HepG2 (cell line): ENCODE measurements around the gene DGCR2. TPM values are rescaled to one million over a fixed set of nuclear protein-coding genes. Genes with fewer than 3 reads are reported as not detected.

Experiments
- ARHGAP35 ChIP-seq: sonication (generic); formaldehyde crosslinking; IDR thresholded peaks from 2 replicates; pipeline ENCODE4 v1.9.0; 2022; ENCODE audit warnings: mild to moderate bottlenecking, inconsistent platforms, moderate library complexity, missing genetic modification reagents, borderline replicate concordance
- ERF ChIP-seq: IDR thresholded peaks from 2 replicates; pipeline ENCODE4 v1.6.1; 2018; ENCODE audit warnings: missing biosample characterization, missing genetic modification reagents
- HDAC6 ChIP-seq: fragments of 200-600 bp; sonication (generic); IDR thresholded peaks from 2 replicates; pipeline ENCODE4 v1.7.0; 2017; ENCODE audit warnings: mild to moderate bottlenecking, antibody characterized with exemption, low read length, low read depth
- HOXA9 ChIP-seq: sonication (generic); formaldehyde crosslinking; IDR thresholded peaks from 2 replicates; pipeline ENCODE4 v1.8.1; 2022; ENCODE audit warnings: missing genetic modification reagents, mild to moderate bottlenecking, moderate library complexity, borderline replicate concordance
- IRX3 ChIP-seq: sonication (generic); formaldehyde crosslinking; IDR thresholded peaks from 2 replicates; pipeline ENCODE4 v1.8.1; 2023; ENCODE audit warnings: mild to moderate bottlenecking, low read depth, missing genetic modification reagents, borderline replicate concordance
- NBN ChIP-seq: fragments of 450-650 bp; conservative IDR thresholded peaks from 2 replicates; pipeline ENCODE4 v1.6.1; 2017
- NRL ChIP-seq: sonication (generic); formaldehyde crosslinking; IDR thresholded peaks from 2 replicates; pipeline ENCODE4 v1.5.0; 2020; ENCODE audit warnings: missing genetic modification reagents, mild to moderate bottlenecking, moderate library complexity, borderline replicate concordance
- POLR2A ChIP-seq, 2 experiments: IDR thresholded peaks; 2 replicates each; pipeline ENCODE4 v1.6.1; 2011; ENCODE audit warnings: low read depth in 2 of 2, low read length in 2 of 2, mild to moderate bottlenecking in 1 of 2, moderate library complexity in 1 of 2; ENCODE audit not compliant: insufficient read depth in 1 of 2
- SALL2 ChIP-seq: sonication (generic); formaldehyde crosslinking; IDR thresholded peaks from 2 replicates; pipeline ENCODE4 v1.8.1; 2023; ENCODE audit warnings: mild to moderate bottlenecking, missing genetic modification reagents, inconsistent platforms
- SIN3A ChIP-seq: IDR thresholded peaks from 2 replicates; pipeline ENCODE4 v1.6.1; 2011; ENCODE audit warnings: low read depth, mild to moderate bottlenecking, control low read depth, low read length, borderline replicate concordance
- TAF15 ChIP-seq: fragments of 200-400 bp; formaldehyde crosslinking; IDR thresholded peaks from one replicate; pipeline ENCODE4 v1.6.1; 2018; ENCODE audit warnings: mild to moderate bottlenecking, low read depth, low read length; ENCODE audit not compliant: poor library complexity, severe bottlenecking
- ZNF180 ChIP-seq: sonication (generic); formaldehyde crosslinking; IDR thresholded peaks from 2 replicates; pipeline ENCODE4 v1.4.0; 2020; ENCODE audit warnings: low read depth, missing genetic modification reagents, borderline replicate concordance
- ZNF605 ChIP-seq: sonication (generic); formaldehyde crosslinking; IDR thresholded peaks from 2 replicates; pipeline ENCODE4 v1.8.0; 2022; ENCODE audit warnings: mild to moderate bottlenecking, missing genetic modification reagents
- ZNF777 ChIP-seq: sonication (generic); formaldehyde crosslinking; IDR thresholded peaks from 2 replicates; pipeline ENCODE4 v1.4.0; 2020; ENCODE audit warnings: missing genetic modification reagents
- polyA plus RNA-seq, 8 experiments: library from polyadenylated mRNA; depleted of rRNA in 3 of 8; stranded (reverse) in 7 of 8; unstranded in 1 of 8; fragments of >200 nt; fragmentation: Illumina TruSeq in 4 of 8; extraction: Trizol in 4 of 8; gene quantifications; 2 replicates each; pipeline versions ENCODE4 v1.2.1 to v1.2.3, GENCODE V29; 2011 to 2016; ENCODE audit warnings: low read depth in 4 of 8, missing spikeins in 1 of 8, mixed read lengths in 1 of 8; ENCODE audit not compliant: insufficient read depth in 1 of 8
- total RNA-seq, 5 experiments: library from RNA; depleted of rRNA; stranded (reverse); fragments of >200 nt; fragmentation: Illumina TruSeq; extraction: Trizol; gene quantifications; 2 replicates each; pipeline ENCODE4 v1.2.3, GENCODE V29; 2016; ENCODE audit warnings: low read depth in 1 of 5
- TF ChIP-seq, protein P1 (sequence below): sonication (generic); formaldehyde crosslinking; IDR thresholded peaks from 2 replicates; pipeline ENCODE4 v1.4.0; 2020; ENCODE audit warnings: mild to moderate bottlenecking, missing genetic modification reagents, borderline replicate concordance
- TF ChIP-seq, protein P2 (sequence below): sonication (generic); formaldehyde crosslinking; IDR thresholded peaks from 2 replicates; pipeline ENCODE4 v1.9.0; 2021; ENCODE audit warnings: mild to moderate bottlenecking, missing genetic modification reagents
- TF ChIP-seq, protein P3 (sequence below): sonication (generic); formaldehyde crosslinking; IDR thresholded peaks from 2 replicates; pipeline ENCODE4 v1.4.0; 2020; ENCODE audit warnings: missing genetic modification reagents
- TF ChIP-seq, protein P4 (sequence below): IDR thresholded peaks from 2 replicates; pipeline ENCODE4 v1.6.1; 2016
- TF ChIP-seq, protein P5 (sequence below): sonication (generic); formaldehyde crosslinking; IDR thresholded peaks from 2 replicates; pipeline ENCODE4 v1.8.1; 2023; ENCODE audit warnings: mild to moderate bottlenecking, missing genetic modification reagents, borderline replicate concordance

The DGCR2 gene
- total and polyA plus RNA-seq, 2 of the 13 experiments (the other 11 are each of a cell fraction or from before 2014, with no cell fraction given), result 23.1 to 35.3 TPM

DNA sequence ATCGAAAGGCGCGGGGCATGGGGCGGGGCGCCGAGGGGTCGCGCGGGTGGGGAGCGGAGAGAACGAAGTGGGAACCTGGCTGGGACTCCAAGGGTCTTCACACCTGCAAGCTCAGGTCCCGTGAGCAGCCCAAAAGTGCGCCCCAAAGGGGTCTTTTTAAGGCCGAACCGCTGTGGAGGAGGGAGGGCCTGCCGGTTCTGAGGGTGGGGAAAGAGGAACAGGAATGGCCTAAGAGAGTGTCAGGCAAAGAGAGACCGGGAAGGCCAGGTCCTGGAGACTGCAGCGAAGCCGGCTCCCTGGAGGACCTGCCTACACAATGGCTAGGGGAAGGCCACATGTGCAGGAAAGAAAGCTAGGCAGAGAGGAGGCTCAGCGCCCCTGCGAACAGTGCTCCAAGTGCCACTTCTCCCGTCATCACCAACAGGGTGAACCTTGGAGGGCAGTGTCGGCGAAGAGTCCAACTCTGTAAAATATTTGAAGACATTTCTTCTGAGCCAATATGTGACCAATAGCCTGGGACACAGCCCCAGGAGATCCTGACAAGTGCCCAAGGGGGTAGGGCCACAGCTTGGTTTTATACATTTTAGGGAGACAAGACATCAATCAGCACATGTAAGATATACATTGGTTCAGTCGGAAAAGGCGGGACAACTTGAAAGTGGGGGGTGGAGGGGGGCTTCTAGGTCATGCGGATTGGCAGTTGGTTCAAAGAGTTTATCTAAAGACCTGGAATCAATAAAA, 710 bp upstream of the DGCR2 start (continued):
- TF ChIP-seq, protein P1, sequence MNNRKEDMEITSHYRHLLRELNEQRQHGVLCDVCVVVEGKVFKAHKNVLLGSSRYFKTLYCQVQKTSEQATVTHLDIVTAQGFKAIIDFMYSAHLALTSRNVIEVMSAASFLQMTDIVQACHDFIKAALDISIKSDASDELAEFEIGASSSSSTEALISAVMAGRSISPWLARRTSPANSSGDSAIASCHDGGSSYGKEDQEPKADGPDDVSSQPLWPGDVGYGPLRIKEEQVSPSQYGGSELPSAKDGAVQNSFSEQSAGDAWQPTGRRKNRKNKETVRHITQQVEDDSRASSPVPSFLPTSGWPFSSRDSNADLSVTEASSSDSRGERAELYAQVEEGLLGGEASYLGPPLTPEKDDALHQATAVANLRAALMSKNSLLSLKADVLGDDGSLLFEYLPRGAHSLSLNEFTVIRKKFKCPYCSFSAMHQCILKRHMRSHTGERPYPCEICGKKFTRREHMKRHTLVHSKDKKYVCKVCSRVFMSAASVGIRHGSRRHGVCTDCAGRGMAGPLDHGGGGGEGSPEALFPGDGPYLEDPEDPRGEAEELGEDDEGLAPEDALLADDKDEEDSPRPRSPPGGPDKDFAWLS (CRISPR knock-in tag), result no peak
- TF ChIP-seq, protein P2, sequence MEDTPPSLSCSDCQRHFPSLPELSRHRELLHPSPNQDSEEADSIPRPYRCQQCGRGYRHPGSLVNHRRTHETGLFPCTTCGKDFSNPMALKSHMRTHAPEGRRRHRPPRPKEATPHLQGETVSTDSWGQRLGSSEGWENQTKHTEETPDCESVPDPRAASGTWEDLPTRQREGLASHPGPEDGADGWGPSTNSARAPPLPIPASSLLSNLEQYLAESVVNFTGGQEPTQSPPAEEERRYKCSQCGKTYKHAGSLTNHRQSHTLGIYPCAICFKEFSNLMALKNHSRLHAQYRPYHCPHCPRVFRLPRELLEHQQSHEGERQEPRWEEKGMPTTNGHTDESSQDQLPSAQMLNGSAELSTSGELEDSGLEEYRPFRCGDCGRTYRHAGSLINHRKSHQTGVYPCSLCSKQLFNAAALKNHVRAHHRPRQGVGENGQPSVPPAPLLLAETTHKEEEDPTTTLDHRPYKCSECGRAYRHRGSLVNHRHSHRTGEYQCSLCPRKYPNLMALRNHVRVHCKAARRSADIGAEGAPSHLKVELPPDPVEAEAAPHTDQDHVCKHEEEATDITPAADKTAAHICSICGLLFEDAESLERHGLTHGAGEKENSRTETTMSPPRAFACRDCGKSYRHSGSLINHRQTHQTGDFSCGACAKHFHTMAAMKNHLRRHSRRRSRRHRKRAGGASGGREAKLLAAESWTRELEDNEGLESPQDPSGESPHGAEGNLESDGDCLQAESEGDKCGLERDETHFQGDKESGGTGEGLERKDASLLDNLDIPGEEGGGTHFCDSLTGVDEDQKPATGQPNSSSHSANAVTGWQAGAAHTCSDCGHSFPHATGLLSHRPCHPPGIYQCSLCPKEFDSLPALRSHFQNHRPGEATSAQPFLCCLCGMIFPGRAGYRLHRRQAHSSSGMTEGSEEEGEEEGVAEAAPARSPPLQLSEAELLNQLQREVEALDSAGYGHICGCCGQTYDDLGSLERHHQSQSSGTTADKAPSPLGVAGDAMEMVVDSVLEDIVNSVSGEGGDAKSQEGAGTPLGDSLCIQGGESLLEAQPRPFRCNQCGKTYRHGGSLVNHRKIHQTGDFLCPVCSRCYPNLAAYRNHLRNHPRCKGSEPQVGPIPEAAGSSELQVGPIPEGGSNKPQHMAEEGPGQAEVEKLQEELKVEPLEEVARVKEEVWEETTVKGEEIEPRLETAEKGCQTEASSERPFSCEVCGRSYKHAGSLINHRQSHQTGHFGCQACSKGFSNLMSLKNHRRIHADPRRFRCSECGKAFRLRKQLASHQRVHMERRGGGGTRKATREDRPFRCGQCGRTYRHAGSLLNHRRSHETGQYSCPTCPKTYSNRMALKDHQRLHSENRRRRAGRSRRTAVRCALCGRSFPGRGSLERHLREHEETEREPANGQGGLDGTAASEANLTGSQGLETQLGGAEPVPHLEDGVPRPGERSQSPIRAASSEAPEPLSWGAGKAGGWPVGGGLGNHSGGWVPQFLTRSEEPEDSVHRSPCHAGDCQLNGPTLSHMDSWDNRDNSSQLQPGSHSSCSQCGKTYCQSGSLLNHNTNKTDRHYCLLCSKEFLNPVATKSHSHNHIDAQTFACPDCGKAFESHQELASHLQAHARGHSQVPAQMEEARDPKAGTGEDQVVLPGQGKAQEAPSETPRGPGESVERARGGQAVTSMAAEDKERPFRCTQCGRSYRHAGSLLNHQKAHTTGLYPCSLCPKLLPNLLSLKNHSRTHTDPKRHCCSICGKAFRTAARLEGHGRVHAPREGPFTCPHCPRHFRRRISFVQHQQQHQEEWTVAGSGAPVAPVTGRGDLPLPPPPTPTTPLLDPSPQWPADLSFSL (CRISPR knock-in tag), result no peak
- TF ChIP-seq POLR2A (IDR thresholded peaks at IDR 0.05; ENCODE audit: insufficient read depth in 1 of 2, low read depth in 2 of 2, low read length in 2 of 2), result no peak
- no peak for TF ChIP-seq ARHGAP35 (CRISPR knock-in tag)
- TF ChIP-seq NRL (CRISPR knock-in tag), result 0 out of 2 replicates have a peak, but pooled peaks have one; percentile 22
- TF ChIP-seq, protein P3, sequence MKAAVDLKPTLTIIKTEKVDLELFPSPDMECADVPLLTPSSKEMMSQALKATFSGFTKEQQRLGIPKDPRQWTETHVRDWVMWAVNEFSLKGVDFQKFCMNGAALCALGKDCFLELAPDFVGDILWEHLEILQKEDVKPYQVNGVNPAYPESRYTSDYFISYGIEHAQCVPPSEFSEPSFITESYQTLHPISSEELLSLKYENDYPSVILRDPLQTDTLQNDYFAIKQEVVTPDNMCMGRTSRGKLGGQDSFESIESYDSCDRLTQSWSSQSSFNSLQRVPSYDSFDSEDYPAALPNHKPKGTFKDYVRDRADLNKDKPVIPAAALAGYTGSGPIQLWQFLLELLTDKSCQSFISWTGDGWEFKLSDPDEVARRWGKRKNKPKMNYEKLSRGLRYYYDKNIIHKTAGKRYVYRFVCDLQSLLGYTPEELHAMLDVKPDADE (CRISPR knock-in tag), result no peak
- peak; percentile 31; the same call in 1 of the 2 replicates for TF ChIP-seq ZNF605 (CRISPR knock-in tag)
- TF ChIP-seq SIN3A, result peak; percentile 67; the same call in 1 of the 2 replicates
- no peak for TF ChIP-seq NBN
- TF ChIP-seq, protein P4, sequence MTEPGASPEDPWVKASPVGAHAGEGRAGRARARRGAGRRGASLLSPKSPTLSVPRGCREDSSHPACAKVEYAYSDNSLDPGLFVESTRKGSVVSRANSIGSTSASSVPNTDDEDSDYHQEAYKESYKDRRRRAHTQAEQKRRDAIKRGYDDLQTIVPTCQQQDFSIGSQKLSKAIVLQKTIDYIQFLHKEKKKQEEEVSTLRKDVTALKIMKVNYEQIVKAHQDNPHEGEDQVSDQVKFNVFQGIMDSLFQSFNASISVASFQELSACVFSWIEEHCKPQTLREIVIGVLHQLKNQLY (CRISPR knock-in tag), result no peak
- TF ChIP-seq, protein P5, sequence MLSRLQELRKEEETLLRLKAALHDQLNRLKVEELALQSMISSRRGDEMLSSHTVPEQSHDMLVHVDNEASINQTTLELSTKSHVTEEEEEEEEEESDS (CRISPR knock-in tag), result no peak
- TF ChIP-seq ERF (CRISPR knock-in tag), result no peak
- TF ChIP-seq SALL2, result no peak
- peak; percentile 62; the same call in 1 of the 2 replicates for TF ChIP-seq IRX3
- no peak for TF ChIP-seq ZNF180 (CRISPR knock-in tag)
- TF ChIP-seq HOXA9 (CRISPR knock-in tag), result no peak
- no peak for TF ChIP-seq TAF15
- no peak for TF ChIP-seq ZNF777
- no peak for TF ChIP-seq HDAC6
